Calu3 (cell line): ENCODE data around the gene TINCR. TPM values are rescaled to one million over a fixed set of nuclear protein-coding genes. Genes with fewer than 3 reads are reported as not detected.

Experiments used
- BruUV-seq: library from RNA; stranded (reverse); fragments of 400-500 nt; replicated peaks from 2 replicates; lab custom pipeline; 2021; lab: Mats Ljungman, UMichigan
- CTCF ChIA-PET: fragments of 300-600 bp; sonication (Branson Sonifier 250); formaldehyde crosslinking; loops from one replicate; lab custom pipeline; 2022; ENCODE audit warnings: antibody characterized with exemption; lab: Charles Lee
- DNase-seq: peaks from one replicate; pipeline ENCODE4 v3.0.0; 2022
- H3K27ac Mint-ChIP-seq: one replicate; pipeline ENCODE4 v1.8.0; 2022; ENCODE audit warnings: mixed read lengths; ENCODE audit not compliant: unreplicated experiment
- H3K27me3 Mint-ChIP-seq: one replicate; pipeline ENCODE4 v1.8.0; 2022; ENCODE audit warnings: mixed read lengths; ENCODE audit not compliant: unreplicated experiment
- H3K36me3 Mint-ChIP-seq: one replicate; pipeline ENCODE4 v1.8.0; 2022; ENCODE audit warnings: mild to moderate bottlenecking, moderate library complexity, mixed read lengths; ENCODE audit not compliant: insufficient read depth, unreplicated experiment
- H3K4me1 Mint-ChIP-seq: one replicate; pipeline ENCODE4 v1.8.0; 2022; ENCODE audit warnings: mild to moderate bottlenecking, low read depth, mixed read lengths; ENCODE audit not compliant: unreplicated experiment
- H3K4me3 Mint-ChIP-seq: one replicate; pipeline ENCODE4 v1.8.0; 2022; ENCODE audit warnings: mild to moderate bottlenecking, low read depth, moderate library complexity, mixed read lengths; ENCODE audit not compliant: unreplicated experiment
- H3K9me3 Mint-ChIP-seq: one replicate; pipeline ENCODE4 v1.8.0; 2022; ENCODE audit warnings: low read depth, mixed read lengths; ENCODE audit not compliant: unreplicated experiment
- CTCF ChIP-seq: fragments of 200-600 bp; IDR thresholded peaks from one replicate; pipeline ENCODE4 v1.8.0; 2022; ENCODE audit warnings: antibody characterized with exemption; ENCODE audit not compliant: unreplicated experiment
- intact Hi-C: fragments of 100-400 bp; cut with micrococcal nuclease; formaldehyde crosslinking; loops from one replicate; pipeline ENCODE4 v1.10.0; 2022; ENCODE audit not compliant: unreplicated experiment
- total RNA-seq: library from RNA; stranded (reverse); gene quantifications from 2 replicates; pipeline ENCODE4 v1.2.3, GENCODE V29; 2022

Gene TINCR
- total RNA-seq, 1 experiment from 2014 or later: 0.40 TPM

GRCh38 chr19:5578097-5578846 lies 10.5 kb upstream of the TINCR start:
- TF ChIP-seq CTCF: peak; percentile 87
- BruUV-seq: no TSS peak
- no peaks in the 10 kb centered on the region for H3K4me1 Mint-ChIP-seq
- CTCF ChIA-PET: no interaction called here
- H3K27ac Mint-ChIP-seq: no peak overlapping the region
- H3K4me3 Mint-ChIP-seq: no peak overlapping the region
- H3K9me3 Mint-ChIP-seq: no peaks in the 10 kb centered on the region
- no peaks in the 10 kb centered on the region for H3K27me3 Mint-ChIP-seq
- intact Hi-C loops: no loop called here
- DNase-seq: peak; percentile 70
- H3K36me3 Mint-ChIP-seq: no peaks in the 10 kb centered on the region

- no peak overlapping the region for H3K27ac Mint-ChIP-seq
- H3K4me3 Mint-ChIP-seq: no peak overlapping the region
- intact Hi-C loops: no loop called here
- no peaks in the 10 kb centered on the region for H3K9me3 Mint-ChIP-seq
- TF ChIP-seq CTCF: no peak
- no peak for DNase-seq
- no TSS peak for BruUV-seq
- no peaks in the 10 kb centered on the region for H3K4me1 Mint-ChIP-seq
- H3K27me3 Mint-ChIP-seq: no peaks in the 10 kb centered on the region
- H3K36me3 Mint-ChIP-seq: no peaks in the 10 kb centered on the region
- CTCF ChIA-PET: interaction anchor here (0.7 kb wide), 1 partner anchor 40 kb away, joined by 6 read pairs; no protein-coding TSS in a partner anchor
Observed at GRCh38 chr19:5575590-5575989, 7.8 kb upstream of the TINCR start.

GRCh38 chr19:5572556-5573286 lies 5.0 kb upstream of the TINCR start:
- no peak for TF ChIP-seq CTCF
- Mint-ChIP-seq H3K9me3 (no peaks in the 10 kb centered on the region), H3K27ac (no peak overlapping the region), H3K4me3 (no peak overlapping the region), H3K27me3 (no peaks in the 10 kb centered on the region), H3K4me1 (no peaks in the 10 kb centered on the region), H3K36me3 (no peaks in the 10 kb centered on the region)
- no TSS peak for BruUV-seq
- CTCF ChIA-PET: no interaction called here
- intact Hi-C loops: no loop called here
- peak; percentile 14 for DNase-seq

GRCh38 chr19:5571777-5572176 lies 4.0 kb upstream of the TINCR start:
- H3K4me1 Mint-ChIP-seq: no peaks in the 10 kb centered on the region
- no peaks in the 10 kb centered on the region for H3K9me3 Mint-ChIP-seq
- intact Hi-C loops: no loop called here
- CTCF ChIA-PET: no interaction called here
- no peak overlapping the region for H3K4me3 Mint-ChIP-seq
- no peak overlapping the region for H3K27ac Mint-ChIP-seq
- no peaks in the 10 kb centered on the region for H3K36me3 Mint-ChIP-seq
- BruUV-seq: no TSS peak
- no peak for DNase-seq
- H3K27me3 Mint-ChIP-seq: no peaks in the 10 kb centered on the region
- TF ChIP-seq CTCF: no peak
